KMS-11 (cell line): Measurements from ENCODE around the gene IWS1.

Experiments used
- H2AFZ ChIP-seq: fragments of 200-600 bp; sonication (generic); 2 replicates; pipeline ENCODE4 v1.6.1; 2016; ENCODE audit warnings: antibody characterized with exemption, mixed run types, low read depth
- H3K27ac ChIP-seq: fragments of 200-600 bp; sonication (generic); 2 replicates; pipeline ENCODE4 v1.6.1; 2016; ENCODE audit warnings: mild to moderate bottlenecking, mixed run types
- H3K27me3 ChIP-seq: fragments of 200-600 bp; sonication (generic); 2 replicates; pipeline ENCODE4 v1.6.1; 2017; ENCODE audit warnings: mild to moderate bottlenecking, low read depth, mixed run types, moderate library complexity; ENCODE audit not compliant: insufficient read depth
- H3K36me3 ChIP-seq: fragments of 200-600 bp; sonication (generic); 2 replicates; pipeline ENCODE4 v1.6.1; 2017; ENCODE audit warnings: mild to moderate bottlenecking, mixed run types; ENCODE audit not compliant: insufficient read depth
- H3K4me1 ChIP-seq: fragments of 200-600 bp; sonication (generic); 2 replicates; pipeline ENCODE4 v1.6.1; 2016; ENCODE audit warnings: mild to moderate bottlenecking, low read depth, mixed run types; ENCODE audit not compliant: poor library complexity, severe bottlenecking
- H3K4me2 ChIP-seq: fragments of 200-600 bp; sonication (generic); 2 replicates; pipeline ENCODE4 v1.7.0; 2016; ENCODE audit warnings: mild to moderate bottlenecking, mixed run types
- H3K4me3 ChIP-seq: fragments of 200-600 bp; sonication (generic); IDR thresholded peaks from 2 replicates; pipeline ENCODE4 v1.6.1; 2017; ENCODE audit warnings: low read depth, low read length, mixed read lengths; ENCODE audit not compliant: insufficient read depth
- H3K79me2 ChIP-seq: fragments of 200-600 bp; sonication (generic); 2 replicates; pipeline ENCODE4 v1.6.1; 2016; ENCODE audit warnings: low read depth, mixed run types; ENCODE audit not compliant: insufficient read depth
- H3K9ac ChIP-seq: fragments of 200-600 bp; sonication (generic); 2 replicates; pipeline ENCODE4 v1.6.1; 2016; ENCODE audit warnings: mild to moderate bottlenecking, mixed run types
- H4K20me1 ChIP-seq: fragments of 200-600 bp; sonication (generic); 2 replicates; pipeline ENCODE4 v1.6.1; 2016; ENCODE audit warnings: mild to moderate bottlenecking, mixed run types; ENCODE audit not compliant: insufficient read depth
- TF ChIP-seq, protein P1 (sequence below): fragments of 200-600 bp; sonication (generic); conservative IDR thresholded peaks from 2 replicates; pipeline ENCODE4 v1.6.1; 2017; ENCODE audit warnings: low read depth, mild to moderate bottlenecking, antibody characterized with exemption, low read length, moderate library complexity, mixed read lengths

IWS1 gene

DNA sequence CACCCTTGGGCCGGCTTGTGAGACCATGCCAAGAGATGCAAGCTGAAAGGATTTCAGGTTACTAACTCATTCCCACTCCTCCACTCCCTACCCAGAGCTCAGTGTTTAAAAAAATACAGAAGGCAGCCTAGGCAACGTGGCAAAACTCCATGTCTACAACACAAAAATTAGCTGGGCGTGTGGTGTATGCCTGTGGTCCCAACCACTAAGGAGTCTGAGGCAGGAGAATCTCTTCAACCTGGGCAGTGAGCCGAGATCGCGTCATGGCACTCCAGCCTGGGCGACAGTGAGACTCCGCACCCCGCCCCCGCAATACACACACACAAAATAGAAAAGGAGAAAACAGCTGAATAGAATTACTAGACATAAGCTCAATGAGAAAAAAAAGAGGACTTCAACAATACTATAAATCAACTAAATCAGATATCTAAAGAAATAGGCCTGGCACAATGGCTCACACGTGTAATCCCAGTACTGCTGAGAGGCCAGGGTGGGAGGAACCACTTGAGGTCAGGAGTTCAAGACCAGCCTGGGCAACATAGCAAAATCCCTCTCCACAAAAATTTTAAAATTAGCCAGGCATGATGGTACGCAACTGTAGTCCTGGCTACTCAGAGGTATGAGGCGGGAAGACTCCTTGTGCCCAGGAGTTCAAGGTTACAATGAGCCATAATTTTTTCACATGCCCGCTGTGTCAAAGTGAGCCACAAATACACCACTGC lies 10.1 kb downstream of the IWS1 start:
- Histone ChIP-seq H3K27ac (no peak overlapping the region), H2AFZ (no peak overlapping the region), H3K4me2 (no peak overlapping the region), H3K79me2 (peaks cover 26% of the 10 kb centered on the region; the same call in 1 of the 2 replicates), H3K27me3 (no peaks in the 10 kb centered on the region), H3K36me3 (no peaks in the 10 kb centered on the region), H3K4me1 (peaks cover 6% of the 10 kb centered on the region), H4K20me1 (no peaks in the 10 kb centered on the region), H3K4me3 (no peak overlapping the region), H3K9ac (no peak overlapping the region)
- TF ChIP-seq, protein P1, sequence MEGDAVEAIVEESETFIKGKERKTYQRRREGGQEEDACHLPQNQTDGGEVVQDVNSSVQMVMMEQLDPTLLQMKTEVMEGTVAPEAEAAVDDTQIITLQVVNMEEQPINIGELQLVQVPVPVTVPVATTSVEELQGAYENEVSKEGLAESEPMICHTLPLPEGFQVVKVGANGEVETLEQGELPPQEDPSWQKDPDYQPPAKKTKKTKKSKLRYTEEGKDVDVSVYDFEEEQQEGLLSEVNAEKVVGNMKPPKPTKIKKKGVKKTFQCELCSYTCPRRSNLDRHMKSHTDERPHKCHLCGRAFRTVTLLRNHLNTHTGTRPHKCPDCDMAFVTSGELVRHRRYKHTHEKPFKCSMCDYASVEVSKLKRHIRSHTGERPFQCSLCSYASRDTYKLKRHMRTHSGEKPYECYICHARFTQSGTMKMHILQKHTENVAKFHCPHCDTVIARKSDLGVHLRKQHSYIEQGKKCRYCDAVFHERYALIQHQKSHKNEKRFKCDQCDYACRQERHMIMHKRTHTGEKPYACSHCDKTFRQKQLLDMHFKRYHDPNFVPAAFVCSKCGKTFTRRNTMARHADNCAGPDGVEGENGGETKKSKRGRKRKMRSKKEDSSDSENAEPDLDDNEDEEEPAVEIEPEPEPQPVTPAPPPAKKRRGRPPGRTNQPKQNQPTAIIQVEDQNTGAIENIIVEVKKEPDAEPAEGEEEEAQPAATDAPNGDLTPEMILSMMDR, result no peak

GRCh38 chr2:127515383-127515915 lies 10.8 kb downstream of the IWS1 start:
- H3K27me3 ChIP-seq, result no peaks in the 10 kb centered on the region
- peaks cover 6% of the 10 kb centered on the region for H3K4me1 ChIP-seq
- H3K9ac ChIP-seq, result no peak overlapping the region
- H2AFZ ChIP-seq, result no peak overlapping the region
- H3K79me2 ChIP-seq, result peaks cover 34% of the 10 kb centered on the region; the same call in 1 of the 2 replicates
- H3K4me2 ChIP-seq, result no peak overlapping the region
- H3K4me3 ChIP-seq, result no peak overlapping the region
- H3K27ac ChIP-seq, result no peak overlapping the region
- H3K36me3 ChIP-seq, result no peaks in the 10 kb centered on the region
- H4K20me1 ChIP-seq, result no peaks in the 10 kb centered on the region
- TF ChIP-seq, protein P1, result no peak

DNA sequence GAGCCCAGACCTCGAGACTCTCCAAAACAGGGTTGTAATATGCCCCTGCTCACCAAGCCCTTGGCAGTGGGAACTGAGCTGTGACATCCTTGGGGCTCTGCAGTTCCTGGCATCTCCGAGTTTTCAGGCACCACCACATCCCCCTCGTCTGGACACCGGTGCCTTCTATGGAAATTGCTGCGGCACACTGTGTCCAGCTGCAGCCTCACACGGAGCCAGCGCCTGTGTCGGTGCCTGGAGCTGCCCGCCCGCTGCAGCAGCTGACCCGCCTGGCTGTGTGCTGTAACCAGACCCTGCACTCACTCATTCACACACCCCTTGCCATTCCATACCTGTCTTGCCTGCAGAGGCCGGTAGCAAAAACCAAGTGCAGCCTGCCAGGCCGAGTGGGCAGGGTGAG lies 11.8 kb downstream of the IWS1 start:
- no peak overlapping the region for H2AFZ ChIP-seq
- H3K79me2 ChIP-seq, result peaks cover 43% of the 10 kb centered on the region; the same call in 1 of the 2 replicates
- peaks cover 6% of the 10 kb centered on the region for H3K4me1 ChIP-seq
- H4K20me1 ChIP-seq, result no peaks in the 10 kb centered on the region
- H3K36me3 ChIP-seq, result no peaks in the 10 kb centered on the region
- no peaks in the 10 kb centered on the region for H3K27me3 ChIP-seq
- H3K4me3 ChIP-seq, result no peak overlapping the region
- H3K27ac ChIP-seq, result no peak overlapping the region
- TF ChIP-seq, protein P1, result no peak
- H3K4me2 ChIP-seq, result no peak overlapping the region
- no peak overlapping the region for H3K9ac ChIP-seq

DNA sequence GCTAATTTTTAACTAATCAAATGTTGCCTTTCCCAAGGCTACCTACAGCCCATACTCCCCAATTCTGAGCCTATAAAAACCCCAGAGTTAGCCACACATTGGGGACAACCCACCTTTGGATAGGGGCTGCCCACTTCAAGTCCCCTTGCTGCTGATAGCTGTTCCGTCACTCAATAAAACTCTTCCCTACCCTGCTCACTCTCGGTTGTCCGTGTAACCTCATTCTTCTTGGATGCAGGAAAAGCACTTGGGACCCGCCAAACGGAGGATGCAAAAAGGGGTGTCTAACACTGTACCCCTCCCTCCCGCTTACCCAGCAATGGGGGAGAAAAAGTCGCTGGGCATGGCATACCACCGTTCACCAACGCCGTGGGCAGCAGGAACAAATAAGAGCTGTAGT lies 12.2 kb downstream of the IWS1 start:
- Histone ChIP-seq H3K9ac (no peak overlapping the region), H4K20me1 (no peaks in the 10 kb centered on the region), H3K4me1 (peaks cover 6% of the 10 kb centered on the region), H3K36me3 (no peaks in the 10 kb centered on the region), H2AFZ (no peak overlapping the region), H3K27ac (no peak overlapping the region), H3K79me2 (peaks cover 48% of the 10 kb centered on the region; the same call in 1 of the 2 replicates), H3K4me3 (no peak overlapping the region), H3K4me2 (no peak overlapping the region), H3K27me3 (no peaks in the 10 kb centered on the region)
- TF ChIP-seq, protein P1, result no peak
